Measurements from ENCODE around the gene SLC24A5.

SLC24A5 gene

DNA sequence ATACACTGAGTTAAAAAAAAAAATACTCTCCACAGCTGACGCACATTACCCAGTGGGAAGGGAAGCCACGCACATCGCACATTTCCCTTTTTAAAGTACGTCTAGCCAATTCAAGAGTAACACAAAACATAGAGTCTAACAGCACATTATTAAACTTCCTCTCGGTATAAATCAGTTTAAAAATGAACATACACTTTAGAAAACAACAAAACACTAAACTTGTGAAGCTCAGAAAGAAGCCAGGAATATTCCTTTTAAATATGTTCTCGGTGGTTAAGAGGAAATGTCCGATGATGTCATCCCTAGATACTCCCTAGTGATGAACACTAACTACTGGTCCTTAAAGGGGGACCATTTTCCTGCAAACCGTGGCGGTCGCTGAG is 56.6 kb downstream of the SLC24A5 start:
- peaks cover 16% of the 10 kb centered on the region for H3K4me1 Mint-ChIP-seq
- H3K36me3 Mint-ChIP-seq (ENCODE audit: low read depth): peaks cover 33% of the 10 kb centered on the region
- H3K4me3 Mint-ChIP-seq: peak overlapping the region; percentile 94 to 97 (median 94)
- peaks cover 19% of the 10 kb centered on the region for H3K9me3 Mint-ChIP-seq
- TF ChIP-seq, protein P1, sequence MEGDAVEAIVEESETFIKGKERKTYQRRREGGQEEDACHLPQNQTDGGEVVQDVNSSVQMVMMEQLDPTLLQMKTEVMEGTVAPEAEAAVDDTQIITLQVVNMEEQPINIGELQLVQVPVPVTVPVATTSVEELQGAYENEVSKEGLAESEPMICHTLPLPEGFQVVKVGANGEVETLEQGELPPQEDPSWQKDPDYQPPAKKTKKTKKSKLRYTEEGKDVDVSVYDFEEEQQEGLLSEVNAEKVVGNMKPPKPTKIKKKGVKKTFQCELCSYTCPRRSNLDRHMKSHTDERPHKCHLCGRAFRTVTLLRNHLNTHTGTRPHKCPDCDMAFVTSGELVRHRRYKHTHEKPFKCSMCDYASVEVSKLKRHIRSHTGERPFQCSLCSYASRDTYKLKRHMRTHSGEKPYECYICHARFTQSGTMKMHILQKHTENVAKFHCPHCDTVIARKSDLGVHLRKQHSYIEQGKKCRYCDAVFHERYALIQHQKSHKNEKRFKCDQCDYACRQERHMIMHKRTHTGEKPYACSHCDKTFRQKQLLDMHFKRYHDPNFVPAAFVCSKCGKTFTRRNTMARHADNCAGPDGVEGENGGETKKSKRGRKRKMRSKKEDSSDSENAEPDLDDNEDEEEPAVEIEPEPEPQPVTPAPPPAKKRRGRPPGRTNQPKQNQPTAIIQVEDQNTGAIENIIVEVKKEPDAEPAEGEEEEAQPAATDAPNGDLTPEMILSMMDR (IDR thresholded peaks at IDR 0.05; ENCODE audit: unreplicated experiment in 3 of 3): no peak
- no peaks in the 10 kb centered on the region for H3K27me3 Mint-ChIP-seq (ENCODE audit: low read depth)
- peak overlapping the region; percentile 98 to 99 (median 98) for H3K27ac Mint-ChIP-seq

DNA sequence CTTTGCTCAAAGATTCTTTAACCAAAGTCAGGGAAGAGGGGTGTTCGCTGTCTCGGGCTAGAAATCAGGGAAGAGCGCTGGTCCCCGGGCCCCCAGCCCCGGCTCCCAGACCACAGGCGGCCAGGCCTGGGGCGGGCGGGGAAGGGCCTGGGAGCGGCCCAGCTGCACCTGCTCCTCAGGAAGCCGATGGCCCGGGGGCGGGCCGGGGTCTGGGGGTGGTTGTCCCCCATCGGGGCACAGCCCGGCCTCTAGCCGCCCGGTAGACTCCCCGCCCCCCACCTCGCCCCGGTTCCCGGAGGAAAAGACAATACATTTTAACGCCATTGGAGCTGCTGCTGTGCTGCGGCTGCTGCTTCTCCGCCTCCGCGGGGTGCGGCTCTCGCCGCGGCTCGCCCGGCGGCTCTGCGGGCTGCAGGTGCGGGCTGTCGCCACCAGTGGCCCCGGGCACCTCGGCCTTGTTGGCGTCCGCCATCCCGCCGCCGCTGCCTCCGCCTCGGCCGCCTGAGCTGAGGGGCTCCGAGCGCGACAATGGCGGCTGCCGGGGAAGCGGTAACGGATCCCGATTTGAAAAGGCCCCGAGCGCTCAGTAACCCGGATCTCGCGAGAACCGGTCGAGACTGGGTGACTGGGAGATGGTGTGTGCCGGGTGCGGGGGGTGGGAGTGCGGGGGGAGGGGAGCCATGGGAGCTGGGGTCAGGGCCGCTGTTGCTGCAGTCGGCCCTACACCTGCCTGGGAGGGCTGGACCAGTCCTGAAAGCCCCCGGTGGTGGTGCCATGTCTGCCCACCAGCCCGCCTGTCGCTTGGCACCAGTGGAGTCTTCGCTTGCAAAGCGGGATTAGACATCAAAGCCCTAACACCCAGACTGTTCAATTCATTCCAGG is 57.2 kb downstream of the SLC24A5 start, which contains the start of gene MYEF2:
Gene MYEF2, minus strand, starts transcription at position 530 of the 882 bp plus-strand sequence. Its CDS starts 58 bp downstream, at position 472.
- H3K4me1 Mint-ChIP-seq: peaks cover 16% of the 10 kb centered on the region
- TF ChIP-seq, protein P1 (IDR thresholded peaks at IDR 0.05; ENCODE audit: unreplicated experiment in 3 of 3): no peak
- H3K9me3 Mint-ChIP-seq: peaks cover 14% of the 10 kb centered on the region
- peak within 1 kb of the TSS; percentile 94 to 97 (median 94) for H3K4me3 Mint-ChIP-seq
- no peaks in the 10 kb centered on the region for H3K27me3 Mint-ChIP-seq (ENCODE audit: low read depth)
- H3K36me3 Mint-ChIP-seq (ENCODE audit: low read depth): peaks cover 26% of the 10 kb centered on the region
- peak within 1 kb of the TSS; percentile 98 to 99 (median 98) for H3K27ac Mint-ChIP-seq

DNA sequence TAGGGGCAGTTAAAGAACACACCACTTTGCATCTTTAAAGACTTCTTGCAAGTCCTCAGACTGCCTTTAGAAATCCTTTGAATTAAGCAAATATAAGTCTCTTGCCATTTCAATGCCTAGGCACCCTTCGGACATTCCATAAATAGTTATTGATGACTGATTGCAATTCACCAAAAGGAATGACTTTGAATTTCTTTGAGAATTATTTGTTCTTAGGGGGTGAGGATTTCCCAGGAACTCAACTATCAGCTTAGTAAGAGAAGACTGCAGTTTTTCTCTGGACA is 57.8 kb downstream of the SLC24A5 start:
- Mint-ChIP-seq H3K4me1 (peaks cover 16% of the 10 kb centered on the region), H3K9me3 (peaks cover 9% of the 10 kb centered on the region), H3K36me3 (ENCODE audit: low read depth) (peaks cover 20% of the 10 kb centered on the region), H3K27me3 (ENCODE audit: low read depth) (no peaks in the 10 kb centered on the region), H3K27ac (peak overlapping the region in 1 of 3 experiments; percentile 67), H3K4me3 (peak overlapping the region; percentile 75 to 87 (median 84))
- TF ChIP-seq, protein P1 (IDR thresholded peaks at IDR 0.05; ENCODE audit: unreplicated experiment in 3 of 3): no peak

DNA sequence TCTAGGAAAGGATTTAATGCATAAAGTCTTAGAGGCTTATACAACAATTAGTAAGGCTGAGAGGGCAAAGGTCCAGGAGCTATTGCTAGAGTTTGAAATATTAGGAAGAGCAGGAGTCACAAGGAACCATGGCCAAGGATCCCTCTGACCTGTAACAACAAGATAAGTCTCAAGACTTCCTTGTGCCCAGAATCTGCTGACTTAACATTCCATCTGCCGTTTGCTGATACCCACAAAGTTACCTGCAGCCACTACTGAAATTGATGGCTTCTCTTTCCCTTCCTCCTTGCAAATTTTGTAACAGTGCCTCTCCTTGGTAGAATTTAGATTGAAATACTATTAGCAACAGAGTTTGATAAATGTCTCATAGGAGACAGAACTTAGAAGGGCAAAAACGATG is 62.0 kb downstream of the SLC24A5 start:
- no peaks in the 10 kb centered on the region for H3K27me3 Mint-ChIP-seq (ENCODE audit: low read depth)
- no peak overlapping the region for H3K27ac Mint-ChIP-seq
- H3K36me3 Mint-ChIP-seq (ENCODE audit: low read depth): no peaks in the 10 kb centered on the region
- no peak overlapping the region for H3K4me3 Mint-ChIP-seq
- TF ChIP-seq, protein P1 (IDR thresholded peaks at IDR 0.05; ENCODE audit: unreplicated experiment in 3 of 3): no peak
- H3K9me3 Mint-ChIP-seq: no peaks in the 10 kb centered on the region
- no peaks in the 10 kb centered on the region for H3K4me1 Mint-ChIP-seq

DNA sequence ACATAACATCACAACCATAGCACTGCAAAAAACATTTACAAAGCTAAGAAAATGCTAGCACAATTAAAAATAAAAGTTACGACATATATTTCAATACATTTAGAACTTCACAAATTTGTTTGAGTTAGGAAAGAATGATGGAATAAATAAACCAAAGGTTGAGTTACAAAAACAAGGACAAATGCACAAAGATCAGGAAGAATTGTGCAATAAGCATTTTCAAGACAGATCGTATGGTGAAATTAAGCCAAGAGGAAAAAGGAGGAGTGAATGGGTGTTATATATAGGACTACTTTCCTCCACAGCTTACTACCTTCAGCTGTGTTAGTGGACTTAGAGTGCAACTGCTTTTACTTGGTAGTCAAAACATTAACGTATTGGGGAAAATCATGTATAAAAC is 64.7 kb downstream of the SLC24A5 start:
- Mint-ChIP-seq H3K9me3 (no peaks in the 10 kb centered on the region), H3K4me3 (no peak overlapping the region), H3K27me3 (ENCODE audit: low read depth) (peaks cover 4% of the 10 kb centered on the region), H3K27ac (no peak overlapping the region), H3K36me3 (ENCODE audit: low read depth) (no peaks in the 10 kb centered on the region), H3K4me1 (no peaks in the 10 kb centered on the region)
- TF ChIP-seq, protein P1 (IDR thresholded peaks at IDR 0.05; ENCODE audit: unreplicated experiment in 3 of 3): no peak

DNA sequence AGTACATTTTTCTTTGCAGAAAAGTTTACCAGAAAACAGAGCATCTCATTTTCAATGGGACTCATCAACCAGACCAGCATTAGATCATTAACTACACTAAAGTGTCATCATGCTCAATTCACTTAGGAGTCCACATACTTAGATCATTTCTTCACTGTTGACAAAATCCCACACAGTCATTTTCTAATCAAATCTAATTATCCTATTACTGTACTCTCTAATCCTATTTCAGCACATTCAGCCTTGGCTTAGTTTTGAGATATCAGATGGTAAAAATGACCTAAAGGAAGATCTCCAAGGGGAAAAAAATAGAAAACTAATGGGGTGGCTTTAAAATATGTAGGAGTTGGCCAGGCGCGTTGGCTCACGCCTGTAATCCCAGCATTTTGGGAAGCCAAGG is 65.5 kb downstream of the SLC24A5 start:
- Mint-ChIP-seq H3K27me3 (ENCODE audit: low read depth) (peaks cover 11% of the 10 kb centered on the region), H3K27ac (no peak overlapping the region), H3K9me3 (no peaks in the 10 kb centered on the region), H3K36me3 (ENCODE audit: low read depth) (no peaks in the 10 kb centered on the region), H3K4me3 (no peak overlapping the region), H3K4me1 (no peaks in the 10 kb centered on the region)
- TF ChIP-seq, protein P1 (IDR thresholded peaks at IDR 0.05; ENCODE audit: unreplicated experiment in 3 of 3): no peak
